Measurements from ENCODE around the gene CLK4.

The CLK4 gene

DNA sequence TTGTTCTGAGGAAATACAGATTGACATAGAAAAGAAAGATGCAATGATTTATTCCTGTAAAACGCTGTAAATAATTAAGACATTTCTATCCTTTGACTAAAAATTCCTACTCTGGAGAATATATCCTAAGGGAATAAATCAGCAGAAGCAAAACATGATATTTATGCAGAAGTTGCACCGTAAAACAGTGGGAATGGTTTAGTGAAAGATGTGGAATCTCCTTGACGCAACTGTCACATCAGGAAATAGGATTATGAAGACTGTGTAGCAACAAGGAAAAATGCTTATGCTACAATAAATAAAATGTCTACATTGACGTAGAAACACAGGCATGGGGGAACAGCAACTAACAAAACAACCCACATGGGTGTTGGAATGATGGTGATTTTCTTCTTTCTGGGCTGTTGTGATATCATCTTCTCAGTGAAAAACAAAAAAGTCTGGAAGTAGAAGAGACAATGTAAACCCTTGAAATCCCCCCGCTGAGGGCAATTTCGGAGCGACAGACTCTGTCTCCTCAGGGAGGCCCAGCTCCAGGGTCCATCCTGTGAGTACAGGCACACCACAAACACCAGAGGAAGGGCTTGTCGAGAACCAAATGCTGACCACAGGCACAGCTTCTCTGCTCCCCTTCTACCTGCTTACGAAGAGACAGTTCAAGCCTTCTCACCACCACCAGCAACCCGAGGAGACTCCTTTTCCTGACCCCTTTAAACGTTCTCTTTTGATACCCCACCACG lies 61.9 kb downstream of the CLK4 start:
- H3K36me3 ChIP-seq (ENCODE audit: insufficient read depth, low read length), result no peaks in the 10 kb centered on the region; the same call in 1 of the 2 replicates
- no peak overlapping the region for H3K9ac ChIP-seq (ENCODE audit: low read depth, low read length)
- peaks cover 31% of the 10 kb centered on the region for H3K4me1 ChIP-seq (ENCODE audit: insufficient read depth, low read length)
- no peaks in the 10 kb centered on the region; the same call in 1 of the 2 replicates for H3K9me3 ChIP-seq (ENCODE audit: control insufficient read depth, insufficient read depth, low read length)

DNA sequence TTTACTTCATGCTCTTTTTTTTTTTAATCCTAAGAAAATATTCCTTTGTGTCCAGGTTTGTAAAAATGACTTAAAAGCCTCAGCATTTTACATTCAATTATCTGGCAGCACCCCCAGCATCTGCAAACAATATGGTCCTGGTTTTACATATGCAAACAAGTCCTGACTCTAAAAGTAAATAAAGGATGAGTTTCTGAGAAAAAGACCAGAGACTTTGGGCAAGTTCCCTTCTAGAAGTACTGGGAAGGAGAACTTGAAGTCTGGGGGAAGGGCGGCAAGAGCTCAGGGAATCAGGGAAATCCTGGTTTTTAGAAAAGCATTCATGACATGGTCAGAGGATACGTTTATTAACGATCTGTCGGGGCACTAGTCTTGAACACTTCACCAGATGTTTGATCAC lies 62.5 kb downstream of the CLK4 start:
- Histone ChIP-seq H3K36me3 (ENCODE audit: insufficient read depth, low read length) (no peaks in the 10 kb centered on the region; the same call in 1 of the 2 replicates), H3K9ac (ENCODE audit: low read depth, low read length) (no peak overlapping the region), H3K9me3 (ENCODE audit: control insufficient read depth, insufficient read depth, low read length) (no peaks in the 10 kb centered on the region; the same call in 1 of the 2 replicates), H3K4me1 (ENCODE audit: insufficient read depth, low read length) (peaks cover 33% of the 10 kb centered on the region)

- H3K9me3 ChIP-seq (ENCODE audit: control insufficient read depth, insufficient read depth, low read length), result no peaks in the 10 kb centered on the region; the same call in 1 of the 2 replicates
- no peak overlapping the region for H3K9ac ChIP-seq (ENCODE audit: low read depth, low read length)
- no peaks in the 10 kb centered on the region; the same call in 1 of the 2 replicates for H3K36me3 ChIP-seq (ENCODE audit: insufficient read depth, low read length)
- peaks cover 33% of the 10 kb centered on the region for H3K4me1 ChIP-seq (ENCODE audit: insufficient read depth, low read length)
These were observed 63.2 kb downstream of the CLK4 start for GRCh38 chr5:178563621-178564020.

- H3K4me1 ChIP-seq (ENCODE audit: insufficient read depth, low read length), result peaks cover 33% of the 10 kb centered on the region
- H3K36me3 ChIP-seq (ENCODE audit: insufficient read depth, low read length), result no peaks in the 10 kb centered on the region; the same call in 1 of the 2 replicates
- no peak overlapping the region for H3K9ac ChIP-seq (ENCODE audit: low read depth, low read length)
- no peaks in the 10 kb centered on the region; the same call in 1 of the 2 replicates for H3K9me3 ChIP-seq (ENCODE audit: control insufficient read depth, insufficient read depth, low read length)
These were observed 65.0 kb downstream of the CLK4 start for GRCh38 chr5:178561746-178562264.

- Histone ChIP-seq H3K9ac (ENCODE audit: low read depth, low read length) (no peak overlapping the region), H3K4me1 (ENCODE audit: insufficient read depth, low read length) (peaks cover 33% of the 10 kb centered on the region), H3K36me3 (ENCODE audit: insufficient read depth, low read length) (no peaks in the 10 kb centered on the region; the same call in 1 of the 2 replicates), H3K9me3 (ENCODE audit: control insufficient read depth, insufficient read depth, low read length) (no peaks in the 10 kb centered on the region; the same call in 1 of the 2 replicates)
These were observed 65.9 kb downstream of the CLK4 start for GRCh38 chr5:178560911-178561310.

DNA sequence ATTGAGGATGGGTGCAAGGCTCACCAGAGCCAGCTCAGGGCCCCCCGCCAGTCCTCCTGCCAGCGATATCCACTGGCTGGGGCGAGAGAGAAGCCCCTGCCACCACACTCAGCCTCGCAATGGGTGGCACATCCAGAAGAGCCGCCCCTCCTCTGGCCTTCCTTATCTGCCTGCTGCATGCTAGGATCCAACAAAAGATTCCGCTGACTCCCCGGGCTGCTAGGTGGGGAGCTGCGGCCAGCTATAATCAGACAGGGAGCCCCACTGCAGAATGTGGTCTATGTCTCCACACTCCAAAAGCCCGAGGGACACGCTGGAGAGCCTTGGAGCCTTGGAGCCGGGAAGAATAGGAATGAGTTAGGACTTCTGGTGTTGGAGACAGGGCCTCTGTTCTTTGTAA lies 69.4 kb downstream of the CLK4 start:
- H3K36me3 ChIP-seq (ENCODE audit: insufficient read depth, low read length), result no peaks in the 10 kb centered on the region; the same call in 1 of the 2 replicates
- H3K9ac ChIP-seq (ENCODE audit: low read depth, low read length), result no peak overlapping the region
- peaks cover 30% of the 10 kb centered on the region for H3K4me1 ChIP-seq (ENCODE audit: insufficient read depth, low read length)
- H3K9me3 ChIP-seq (ENCODE audit: control insufficient read depth, insufficient read depth, low read length), result no peaks in the 10 kb centered on the region; the same call in 1 of the 2 replicates

- Histone ChIP-seq H3K9me3 (ENCODE audit: control insufficient read depth, insufficient read depth, low read length) (no peaks in the 10 kb centered on the region; the same call in 1 of the 2 replicates), H3K4me1 (ENCODE audit: insufficient read depth, low read length) (peaks cover 22% of the 10 kb centered on the region), H3K9ac (ENCODE audit: low read depth, low read length) (no peak overlapping the region), H3K36me3 (ENCODE audit: insufficient read depth, low read length) (no peaks in the 10 kb centered on the region; the same call in 1 of the 2 replicates)
These were observed 71.1 kb downstream of the CLK4 start for GRCh38 chr5:178555771-178556211.

DNA sequence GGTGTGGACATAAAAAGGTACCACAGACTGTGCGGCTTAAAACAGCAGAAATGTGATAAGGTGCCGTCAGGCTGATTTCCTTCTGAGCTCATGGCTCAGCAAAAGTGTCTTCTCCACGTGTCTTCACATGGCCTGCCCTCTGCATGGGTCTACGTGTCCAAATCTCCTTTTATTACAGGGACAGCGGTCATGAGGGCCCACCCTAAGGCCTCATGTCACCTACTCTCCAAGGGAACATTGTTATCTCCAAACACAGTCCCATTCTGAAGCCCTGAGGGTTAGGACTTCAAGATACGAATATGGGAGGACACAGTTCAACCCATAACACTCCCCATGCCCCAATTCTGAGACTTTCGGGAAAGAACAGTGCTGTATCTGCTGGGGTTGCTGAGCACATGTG lies 71.8 kb downstream of the CLK4 start:
- Histone ChIP-seq H3K4me1 (ENCODE audit: insufficient read depth, low read length) (peaks cover 15% of the 10 kb centered on the region), H3K9ac (ENCODE audit: low read depth, low read length) (no peak overlapping the region), H3K9me3 (ENCODE audit: control insufficient read depth, insufficient read depth, low read length) (no peaks in the 10 kb centered on the region; the same call in 1 of the 2 replicates), H3K36me3 (ENCODE audit: insufficient read depth, low read length) (no peaks in the 10 kb centered on the region; the same call in 1 of the 2 replicates)

DNA sequence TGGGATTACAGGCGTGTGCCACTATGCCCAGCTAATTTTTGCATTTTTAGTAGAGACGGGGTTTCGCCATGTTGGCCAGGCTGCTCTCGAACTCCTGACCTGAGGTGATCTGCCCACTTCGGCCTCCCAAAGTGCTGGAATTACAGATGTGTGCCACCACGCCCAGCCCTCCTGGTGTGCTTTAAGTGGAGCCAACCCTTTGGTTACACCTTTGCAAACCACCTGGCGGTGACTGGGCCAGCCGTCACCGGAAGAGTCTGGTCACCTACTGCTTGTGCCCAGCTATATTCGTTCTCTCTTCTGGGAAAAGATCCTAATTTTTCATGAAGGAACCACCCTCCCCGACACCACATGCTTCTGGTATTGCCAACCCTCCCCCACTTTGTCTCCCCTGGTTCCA lies 72.5 kb downstream of the CLK4 start:
- Histone ChIP-seq H3K4me1 (ENCODE audit: insufficient read depth, low read length) (peaks cover 12% of the 10 kb centered on the region), H3K9me3 (ENCODE audit: control insufficient read depth, insufficient read depth, low read length) (no peaks in the 10 kb centered on the region; the same call in 1 of the 2 replicates), H3K36me3 (ENCODE audit: insufficient read depth, low read length) (no peaks in the 10 kb centered on the region), H3K9ac (ENCODE audit: low read depth, low read length) (no peak overlapping the region)

DNA sequence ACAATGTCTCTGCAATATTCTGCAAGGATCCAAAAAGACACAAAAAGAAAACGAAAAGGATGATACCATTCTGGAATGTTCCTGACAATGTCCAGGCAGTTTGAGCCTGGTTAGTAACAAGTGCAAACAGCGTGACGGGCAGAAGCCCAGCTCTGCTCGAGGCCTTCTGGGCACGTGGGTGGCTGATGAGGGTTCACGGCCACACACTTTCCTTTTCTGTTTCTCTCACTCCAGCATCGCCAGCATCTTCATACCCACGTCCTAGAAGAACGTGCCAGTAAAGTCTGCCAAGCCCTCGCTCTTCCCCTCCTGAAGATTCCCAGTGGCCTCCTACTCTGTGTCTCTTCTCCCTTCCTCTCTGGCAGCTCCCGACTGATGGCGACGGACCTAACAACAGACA lies 73.3 kb downstream of the CLK4 start:
- peaks cover 12% of the 10 kb centered on the region for H3K4me1 ChIP-seq (ENCODE audit: insufficient read depth, low read length)
- no peak overlapping the region for H3K9ac ChIP-seq (ENCODE audit: low read depth, low read length)
- no peaks in the 10 kb centered on the region for H3K36me3 ChIP-seq (ENCODE audit: insufficient read depth, low read length)
- no peaks in the 10 kb centered on the region; the same call in 1 of the 2 replicates for H3K9me3 ChIP-seq (ENCODE audit: control insufficient read depth, insufficient read depth, low read length)
